ENCODE data around the gene MINAR1.
"Not testable (repeated sequence)": the region's sequence is repeated elsewhere in the genome, so short reads cannot be mapped to it uniquely, and the experiment has no call there.

The MINAR1 gene, protein sequence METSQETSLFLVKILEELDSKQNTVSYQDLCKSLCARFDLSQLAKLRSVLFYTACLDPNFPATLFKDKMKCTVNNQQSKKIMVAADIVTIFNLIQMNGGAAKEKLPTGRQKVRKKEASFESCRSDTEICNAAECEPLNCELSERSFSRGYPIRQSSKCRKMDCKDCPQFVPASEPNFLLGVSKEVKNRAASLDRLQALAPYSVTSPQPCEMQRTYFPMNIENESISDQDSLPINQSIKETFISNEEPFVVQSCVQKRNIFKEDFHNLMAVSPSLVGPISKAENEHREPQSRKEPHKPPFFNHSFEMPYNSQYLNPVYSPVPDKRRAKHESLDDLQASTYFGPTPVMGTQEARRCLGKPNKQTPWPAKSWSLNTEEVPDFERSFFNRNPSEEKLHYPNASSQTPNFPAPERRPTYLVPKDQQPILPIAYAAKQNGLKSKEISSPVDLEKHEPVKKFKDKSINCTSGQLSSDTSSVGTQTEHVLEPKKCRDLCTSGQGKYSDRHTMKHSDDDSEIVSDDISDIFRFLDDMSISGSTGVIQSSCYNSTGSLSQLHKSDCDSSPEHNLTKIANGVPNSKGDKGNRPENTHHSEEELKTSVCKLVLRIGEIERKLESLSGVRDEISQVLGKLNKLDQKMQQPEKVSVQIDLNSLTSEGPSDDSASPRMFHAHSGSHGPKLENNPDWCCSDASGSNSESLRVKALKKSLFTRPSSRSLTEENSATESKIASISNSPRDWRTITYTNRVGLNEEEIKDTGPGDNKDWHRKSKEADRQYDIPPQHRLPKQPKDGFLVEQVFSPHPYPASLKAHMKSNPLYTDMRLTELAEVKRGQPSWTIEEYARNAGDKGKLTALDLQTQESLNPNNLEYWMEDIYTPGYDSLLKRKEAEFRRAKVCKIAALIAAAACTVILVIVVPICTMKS

GRCh38 chr15:79431636-79432344 lies at the start of gene MINAR1:
TSS of gene MINAR1 (plus strand) at chr15:79432336. CDS start at chr15:79456148, 23,812 bp downstream.
- no peak for DNase-seq (ENCODE audit: low read depth in 2 of 2)

GRCh38 chr15:79394231-79394630 lies 37.9 kb upstream of the MINAR1 start:
- DNase-seq (ENCODE audit: low read depth in 2 of 2) = no peak

- DNase-seq (ENCODE audit: low read depth in 2 of 2) = no peak
Observed at GRCh38 chr15:79396850-79397249, 35.3 kb upstream of the MINAR1 start.

DNA sequence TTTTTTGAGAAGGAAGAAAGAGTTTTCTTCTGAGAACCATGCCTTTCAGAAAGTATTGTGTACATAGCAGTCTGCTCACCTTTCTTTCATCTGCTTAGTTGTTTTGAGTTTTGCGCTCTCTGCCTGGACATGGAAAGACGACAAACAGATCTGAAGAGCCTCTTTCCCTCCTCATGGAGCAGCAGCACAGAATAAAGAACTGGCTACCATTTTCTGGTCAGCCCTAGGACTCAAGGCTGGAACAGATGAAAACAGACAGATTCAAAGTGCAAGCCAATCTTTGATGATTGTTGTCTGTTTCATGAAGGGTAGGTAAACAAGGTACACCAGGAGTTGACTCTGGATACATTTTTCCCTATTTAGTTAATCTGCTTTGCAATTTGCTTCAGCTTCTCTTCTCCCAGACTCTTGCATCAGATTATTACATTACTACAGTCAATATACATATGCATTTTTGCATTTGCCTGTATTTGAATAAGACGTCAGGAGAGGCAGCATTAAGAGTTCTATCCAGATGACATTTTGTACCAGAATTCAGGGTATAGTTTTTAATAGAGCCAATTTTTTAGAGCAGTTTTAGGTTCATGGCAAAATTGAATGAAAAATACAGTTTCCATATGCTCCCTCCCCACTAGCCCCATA lies 34.7 kb upstream of the MINAR1 start:
- no peak for DNase-seq (ENCODE audit: low read depth in 2 of 2)

DNA sequence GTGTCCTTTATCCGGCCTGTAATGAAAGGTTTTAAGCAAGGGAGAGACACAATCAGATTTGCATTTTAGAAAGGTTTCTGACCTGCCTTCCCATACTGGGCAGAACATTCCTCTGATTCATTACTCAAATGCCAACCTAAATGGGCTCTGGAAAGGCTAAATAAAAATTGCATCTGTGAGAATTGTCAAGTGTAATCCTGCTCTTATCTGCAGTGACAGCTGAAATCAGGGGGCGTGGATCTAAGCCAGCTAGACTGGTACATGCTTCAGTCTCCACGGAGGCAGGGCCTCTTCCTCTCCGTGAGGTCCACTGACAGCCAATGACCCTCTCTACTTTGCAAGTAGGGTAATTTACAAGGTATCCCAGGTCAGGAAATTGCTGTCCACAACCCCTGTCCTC lies 32.5 kb upstream of the MINAR1 start:
- no peak for DNase-seq (ENCODE audit: low read depth in 2 of 2)

DNA sequence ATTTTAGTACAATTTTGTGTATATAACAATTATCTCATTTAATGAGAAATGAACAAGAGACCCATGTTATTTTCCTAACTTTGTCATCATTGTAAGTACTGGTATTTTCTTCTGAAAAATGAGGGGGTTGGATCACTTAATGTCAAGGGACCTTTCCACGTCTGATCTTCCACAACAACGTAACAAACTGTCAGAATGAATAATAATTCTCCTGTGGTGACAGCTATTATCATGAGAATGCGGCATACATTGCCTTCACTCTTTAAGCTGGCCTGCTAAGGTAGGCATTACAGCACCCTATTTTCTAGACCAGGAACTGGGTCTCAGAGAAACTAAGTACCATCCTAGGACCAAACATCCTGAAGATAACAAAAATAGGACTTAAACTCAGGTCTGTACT lies 31.5 kb upstream of the MINAR1 start:
- DNase-seq (ENCODE audit: low read depth in 2 of 2) = no peak

DNA sequence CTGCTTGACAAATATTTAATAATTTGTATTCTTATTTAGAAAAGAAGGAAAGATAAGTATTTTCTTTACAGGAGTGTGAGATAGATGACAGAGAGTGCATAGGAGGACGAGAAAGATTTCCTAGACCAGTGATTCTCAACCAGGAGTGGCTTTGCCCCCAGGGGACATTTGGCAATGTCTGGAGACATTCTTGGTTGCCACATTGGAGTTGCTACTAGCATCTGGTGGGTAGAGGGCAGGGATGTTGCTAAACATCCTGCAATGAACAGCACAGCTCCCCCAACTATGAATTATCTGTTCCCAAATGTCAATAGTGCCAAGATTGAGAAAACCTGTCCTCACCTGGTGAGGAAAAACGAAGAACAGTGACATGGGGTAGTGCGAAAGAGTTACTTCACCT lies 30.8 kb upstream of the MINAR1 start:
- no peak for DNase-seq (ENCODE audit: low read depth in 2 of 2)

GRCh38 chr15:79402136-79402535 lies 30.0 kb upstream of the MINAR1 start:
- no peak for DNase-seq (ENCODE audit: low read depth in 2 of 2)

DNA sequence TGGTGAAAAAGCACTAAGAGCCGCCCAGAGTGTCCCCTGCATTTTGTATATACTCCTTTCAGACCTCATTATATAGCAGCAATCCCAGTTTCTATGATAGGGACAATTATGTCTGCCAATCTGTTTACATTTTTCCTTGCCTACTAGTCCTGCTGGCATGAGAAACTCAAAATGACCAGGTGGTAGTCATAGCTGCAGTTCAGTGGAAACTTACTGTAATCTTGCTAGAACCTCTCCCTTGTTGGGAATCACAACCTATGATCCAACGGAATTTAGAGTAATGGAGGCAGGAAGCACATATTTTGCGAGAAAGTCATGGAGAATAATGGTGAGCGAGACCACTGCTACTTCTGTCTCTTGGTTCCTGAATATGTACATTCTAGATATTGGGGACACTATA lies 28.6 kb upstream of the MINAR1 start:
- DNase-seq (ENCODE audit: low read depth in 2 of 2) = no peak

GRCh38 chr15:79406210-79406609 lies 25.9 kb upstream of the MINAR1 start:
- no peak for DNase-seq (ENCODE audit: low read depth in 2 of 2)

GRCh38 chr15:79408041-79408440 lies 24.1 kb upstream of the MINAR1 start:
- DNase-seq (ENCODE audit: low read depth in 2 of 2) = no peak

DNA sequence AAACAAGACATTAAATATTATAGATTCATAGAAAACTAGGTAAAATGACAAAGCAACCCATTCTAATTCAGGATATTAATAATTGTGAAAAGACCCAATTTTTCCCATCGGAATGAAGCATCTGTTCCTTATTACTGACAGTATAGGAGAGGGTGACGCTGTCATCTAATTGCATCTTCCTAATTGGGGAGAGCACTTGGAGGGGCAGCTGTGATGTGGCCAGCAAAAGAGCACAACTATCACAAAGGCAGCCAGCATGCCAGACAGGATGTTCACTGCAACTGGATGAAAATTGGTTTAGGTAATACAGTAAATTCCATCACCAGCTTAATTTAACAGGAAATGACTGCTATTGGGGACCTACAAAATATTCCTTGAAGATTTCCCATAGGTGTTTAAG lies 21.9 kb upstream of the MINAR1 start:
- DNase-seq (ENCODE audit: low read depth in 2 of 2) = no peak

- DNase-seq (ENCODE audit: low read depth in 2 of 2) = no peak
Observed at GRCh38 chr15:79412010-79412409, 20.1 kb upstream of the MINAR1 start.

GRCh38 chr15:79412429-79412828 lies 19.7 kb upstream of the MINAR1 start:
- no peak for DNase-seq (ENCODE audit: low read depth in 2 of 2)

- no peak for DNase-seq (ENCODE audit: low read depth in 2 of 2)
Observed at GRCh38 chr15:79416876-79417275, 15.3 kb upstream of the MINAR1 start.

- no peak for DNase-seq (ENCODE audit: low read depth in 2 of 2)
Observed at GRCh38 chr15:79418693-79419279, 13.3 kb upstream of the MINAR1 start.

DNA sequence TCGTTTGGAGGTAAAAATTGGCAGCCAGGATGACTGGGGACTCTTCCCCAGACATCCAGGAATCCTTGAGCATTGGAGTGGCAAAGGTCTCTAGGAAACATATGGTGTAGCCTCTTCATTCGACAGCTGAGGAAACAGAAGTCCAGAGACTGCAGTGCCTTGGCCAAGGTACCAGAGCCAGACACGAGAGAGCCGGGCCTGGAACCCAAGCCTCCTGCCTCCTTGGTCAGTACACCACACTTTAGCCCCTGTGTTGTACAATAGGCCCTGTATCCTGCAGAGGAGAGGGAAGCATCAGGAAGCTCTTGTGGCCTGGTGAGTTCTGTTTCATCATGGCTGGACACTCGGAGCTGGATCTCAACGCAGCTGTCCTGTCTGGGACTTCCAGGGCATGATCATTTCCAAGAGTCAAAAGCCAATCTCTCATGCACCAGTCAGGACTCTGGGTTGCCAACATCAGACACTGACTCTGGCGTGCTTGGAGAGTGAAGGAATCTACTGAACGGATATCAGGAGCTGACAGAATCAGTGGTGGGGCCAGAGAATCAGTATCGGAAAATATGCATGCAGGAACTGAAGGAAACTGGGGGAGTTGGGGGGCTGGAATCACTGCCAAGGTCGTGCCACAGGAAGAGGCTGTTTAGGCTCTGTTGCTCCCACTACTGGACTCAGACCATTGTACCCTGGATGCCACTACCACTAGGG lies 6.4 kb upstream of the MINAR1 start:
- DNase-seq (ENCODE audit: low read depth in 2 of 2) = no peak

DNA sequence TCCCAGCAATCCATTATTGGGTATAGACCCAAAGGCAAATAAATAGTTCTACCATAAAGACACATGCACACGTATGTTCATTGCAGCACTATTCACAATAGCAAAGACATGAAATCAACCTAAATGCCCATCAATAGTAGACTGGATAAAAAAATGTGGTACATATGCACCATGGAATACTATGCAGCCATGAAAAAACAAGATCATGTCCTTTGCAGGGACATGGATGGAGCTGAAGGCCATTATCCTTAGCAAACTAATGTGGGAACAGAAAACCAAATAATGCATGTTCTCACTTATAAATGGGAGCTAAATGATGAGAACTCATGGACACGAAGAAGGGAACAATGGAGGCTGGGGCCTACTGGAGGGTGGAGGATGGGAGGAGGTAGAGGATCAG lies 5.2 kb upstream of the MINAR1 start:
- DNase-seq (ENCODE audit: low read depth in 2 of 2) = not testable (repeated sequence)

DNA sequence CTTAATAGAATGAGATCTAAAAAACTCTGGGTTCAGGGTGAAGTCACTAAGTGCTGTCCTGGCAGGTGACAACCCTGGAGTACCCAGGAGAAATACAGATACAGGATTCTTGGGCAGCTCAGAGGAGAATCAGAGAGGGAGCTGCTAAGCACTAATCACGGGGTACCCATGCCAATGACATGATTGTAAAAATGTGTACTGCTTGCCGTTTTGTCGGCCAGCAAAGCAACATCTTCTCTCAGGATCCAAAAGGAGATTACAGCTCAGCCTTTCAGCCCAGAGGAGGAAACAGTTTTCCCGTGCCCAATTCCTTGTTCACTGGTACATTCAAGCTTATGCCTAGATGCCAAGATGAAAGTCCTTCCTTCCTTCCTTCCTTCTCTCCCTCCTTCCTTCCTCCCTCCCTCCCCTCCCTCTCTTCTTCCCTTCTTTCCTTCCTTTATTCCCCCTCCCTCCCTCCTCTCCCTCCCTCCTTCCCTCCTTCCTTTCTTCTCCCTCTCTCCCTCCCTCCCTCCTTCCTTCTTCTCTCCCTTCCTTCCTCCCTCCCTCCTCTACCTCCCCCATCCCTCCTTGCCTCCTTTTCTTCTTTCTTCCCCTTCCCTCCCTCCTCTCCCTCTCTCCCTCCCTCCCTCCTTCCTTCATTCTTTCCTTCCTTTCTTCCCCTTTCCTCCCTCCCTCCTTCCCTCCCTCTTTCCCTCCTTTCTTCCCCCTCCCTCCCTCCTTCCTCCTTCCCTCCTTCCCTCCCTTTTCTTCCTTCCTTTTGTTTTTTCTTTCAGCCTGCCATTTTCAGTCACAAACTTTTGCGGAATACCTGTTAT lies 4.1 kb upstream of the MINAR1 start:
- DNase-seq (ENCODE audit: low read depth in 2 of 2) = no peak

Data from stimulated activated CD8-positive, alpha-beta memory T cell treated with anti-CD3 and anti-CD28 coated beads, Interleukin-2, amount 100 ng/mL, for 1 hour (primary cell).